ENCODE data around the gene PGM2L1. TPM values are rescaled to one million over a fixed set of nuclear protein-coding genes. Genes with fewer than 3 reads are reported as not detected.
A peak's percentile ranks its signal among the peaks of the same experiment; 100 is the strongest.

PGM2L1 gene
- total and polyA plus RNA-seq, 5 donors from 2014 or later = 5.9 to 16.8 (median 7.3) TPM

DNA sequence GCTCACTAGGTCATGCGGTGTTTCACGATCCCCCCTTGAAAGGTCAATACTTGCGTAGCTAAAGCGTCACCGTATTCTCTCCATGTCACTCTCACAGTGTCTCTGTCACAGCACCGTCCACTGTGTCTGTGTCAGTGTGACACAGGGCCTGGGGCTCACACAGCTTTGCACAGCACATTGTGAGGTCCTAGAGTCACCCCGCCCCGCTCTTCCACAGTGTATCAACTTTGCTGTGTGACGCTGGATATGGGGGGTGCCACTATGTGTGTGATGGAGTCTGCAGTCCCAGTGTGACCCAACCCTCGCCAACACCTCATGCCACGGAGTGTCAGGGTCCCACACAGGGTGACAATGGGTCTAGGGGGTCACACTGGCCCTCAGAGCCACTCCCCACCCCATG, 87.4 kb downstream of the PGM2L1 start:
- Histone ChIP-seq H3K27me3 (ENCODE audit: control insufficient read depth, insufficient read depth, low read length) (peaks cover 50% of the 10 kb centered on the region), H3K4me3 (ENCODE audit: low read depth, low read length) (no peak overlapping the region), H3K9me3 (ENCODE audit: control insufficient read depth in 2 of 2, low read length in 2 of 2) (peaks cover 0 to 3% of the 10 kb centered on the region in 2 experiments), H3K27ac (ENCODE audit: insufficient read depth, low read length, poor library complexity, severe bottlenecking) (no peak overlapping the region), H3K4me1 (ENCODE audit: control insufficient read depth, insufficient read depth, low read length, poor library complexity, severe bottlenecking) (peaks cover 10% of the 10 kb centered on the region), H3K36me3 (ENCODE audit: control insufficient read depth, insufficient read depth, low read length) (no peaks in the 10 kb centered on the region)
- Mint-ChIP-seq H3K4me1 (peaks cover 0 to 12% (median 2%) of the 10 kb centered on the region in 4 donors), H3K27me3 (peaks cover 45% of the 10 kb centered on the region), H3K4me3 (peak overlapping the region in 2 of 4 donors; percentile 16 to 51), H3K9me3 (peaks cover 0 to 6% (median 0%) of the 10 kb centered on the region in 7 donors), H3K36me3 (no peaks in the 10 kb centered on the region), H3K27ac (no peak overlapping the region)
- ATAC-seq (ENCODE audit: low read depth in 2 of 2) = no peak
- no peak for DNase-seq

GRCh38 chr11:74307434-74307833, 90.8 kb downstream of the PGM2L1 start:
- Histone ChIP-seq H3K27me3 (ENCODE audit: control insufficient read depth, insufficient read depth, low read length) (peaks cover 46% of the 10 kb centered on the region), H3K4me1 (ENCODE audit: control insufficient read depth, insufficient read depth, low read length, poor library complexity, severe bottlenecking) (peaks cover 10% of the 10 kb centered on the region), H3K27ac (ENCODE audit: insufficient read depth, low read length, poor library complexity, severe bottlenecking) (no peak overlapping the region), H3K9me3 (ENCODE audit: control insufficient read depth in 2 of 2, low read length in 2 of 2) (no peaks in the 10 kb centered on the region), H3K36me3 (ENCODE audit: control insufficient read depth, insufficient read depth, low read length) (no peaks in the 10 kb centered on the region), H3K4me3 (ENCODE audit: low read depth, low read length) (no peak overlapping the region)
- DNase-seq = no peak
- no peaks in the 10 kb centered on the region for H3K36me3 Mint-ChIP-seq
- H3K27me3 Mint-ChIP-seq = peaks cover 49% of the 10 kb centered on the region
- H3K27ac Mint-ChIP-seq = no peak overlapping the region
- H3K4me1 Mint-ChIP-seq = peaks cover 0 to 12% (median 2%) of the 10 kb centered on the region in 4 donors
- no peak for ATAC-seq (ENCODE audit: low read depth in 2 of 2)
- H3K4me3 Mint-ChIP-seq = no peak overlapping the region
- peaks cover 0 to 6% (median 0%) of the 10 kb centered on the region in 7 donors for H3K9me3 Mint-ChIP-seq

DNA sequence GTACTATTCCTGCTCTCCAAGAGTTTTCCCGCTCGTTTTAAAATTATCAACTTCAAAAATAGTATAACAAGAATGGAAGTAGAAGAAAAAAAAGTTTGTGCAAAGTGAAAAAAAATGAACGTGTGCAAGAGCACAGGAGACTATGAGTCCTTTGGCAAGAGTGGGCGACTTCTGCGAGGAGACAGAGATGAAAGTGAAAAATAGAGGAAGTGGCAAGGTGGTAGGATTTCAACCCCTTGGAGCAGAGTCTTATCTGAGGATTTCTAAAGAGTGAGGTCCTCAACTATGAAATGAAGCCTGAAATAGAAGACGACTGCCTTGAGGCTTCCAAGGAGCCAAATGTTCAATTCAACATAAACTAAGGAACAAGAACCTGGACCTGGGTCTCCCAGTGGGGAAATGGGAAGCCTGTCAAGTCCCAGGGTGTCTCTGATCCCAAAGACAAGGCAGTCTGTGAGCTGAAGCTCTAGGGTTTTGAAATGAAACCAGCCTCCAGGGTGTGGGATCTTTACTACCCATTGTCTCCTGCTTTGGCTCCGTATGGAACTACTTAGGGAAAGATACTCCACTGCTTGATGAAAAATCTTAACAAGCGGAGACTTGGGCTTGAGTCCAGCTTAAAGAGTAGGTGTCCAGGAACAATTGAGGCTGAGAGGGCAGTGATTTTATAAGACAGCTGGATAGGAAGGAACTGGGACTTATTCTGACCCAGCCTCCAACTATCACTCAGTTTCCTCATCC, 91.6 kb downstream of the PGM2L1 start:
- no peak overlapping the region for H3K4me3 Mint-ChIP-seq
- Histone ChIP-seq H3K4me3 (ENCODE audit: low read depth, low read length) (no peak overlapping the region), H3K27ac (ENCODE audit: insufficient read depth, low read length, poor library complexity, severe bottlenecking) (no peak overlapping the region), H3K4me1 (ENCODE audit: control insufficient read depth, insufficient read depth, low read length, poor library complexity, severe bottlenecking) (peaks cover 10% of the 10 kb centered on the region), H3K9me3 (ENCODE audit: control insufficient read depth in 2 of 2, low read length in 2 of 2) (no peaks in the 10 kb centered on the region), H3K27me3 (ENCODE audit: control insufficient read depth, insufficient read depth, low read length) (peaks cover 40% of the 10 kb centered on the region), H3K36me3 (ENCODE audit: control insufficient read depth, insufficient read depth, low read length) (no peaks in the 10 kb centered on the region)
- peaks cover 0 to 8% (median under 1%) of the 10 kb centered on the region in 4 donors for H3K4me1 Mint-ChIP-seq
- peaks cover 44% of the 10 kb centered on the region for H3K27me3 Mint-ChIP-seq
- no peak overlapping the region for H3K27ac Mint-ChIP-seq
- H3K9me3 Mint-ChIP-seq = peaks cover 0 to 4% (median 0%) of the 10 kb centered on the region in 7 donors
- ATAC-seq (ENCODE audit: low read depth in 2 of 2) (no peak), DNase-seq (no peak)
- H3K36me3 Mint-ChIP-seq = no peaks in the 10 kb centered on the region

- Mint-ChIP-seq H3K4me1 (peaks cover 0 to 8% (median 5%) of the 10 kb centered on the region in 4 donors), H3K36me3 (no peaks in the 10 kb centered on the region), H3K27ac (no peak overlapping the region), H3K27me3 (peaks cover 12% of the 10 kb centered on the region), H3K9me3 (peaks cover 0 to 2% (median 0%) of the 10 kb centered on the region in 7 donors), H3K4me3 (no peak overlapping the region)
- no peak for DNase-seq
- no peak for ATAC-seq (ENCODE audit: low read depth in 2 of 2)
- Histone ChIP-seq H3K27me3 (ENCODE audit: control insufficient read depth, insufficient read depth, low read length) (peaks cover 3% of the 10 kb centered on the region), H3K4me1 (ENCODE audit: control insufficient read depth, insufficient read depth, low read length, poor library complexity, severe bottlenecking) (no peaks in the 10 kb centered on the region), H3K9me3 (ENCODE audit: control insufficient read depth in 2 of 2, low read length in 2 of 2) (no peaks in the 10 kb centered on the region), H3K4me3 (ENCODE audit: low read depth, low read length) (no peak overlapping the region), H3K36me3 (ENCODE audit: control insufficient read depth, insufficient read depth, low read length) (no peaks in the 10 kb centered on the region), H3K27ac (ENCODE audit: insufficient read depth, low read length, poor library complexity, severe bottlenecking) (no peak overlapping the region)
Observed at GRCh38 chr11:74299015-74299414, 99.2 kb downstream of the PGM2L1 start.

GRCh38 chr11:74297484-74297883, 100.7 kb downstream of the PGM2L1 start:
- Mint-ChIP-seq H3K4me3 (no peak overlapping the region), H3K36me3 (no peaks in the 10 kb centered on the region), H3K9me3 (peaks cover 0 to 4% (median 0%) of the 10 kb centered on the region in 7 donors), H3K27ac (no peak overlapping the region), H3K4me1 (peaks cover 0 to 8% (median 5%) of the 10 kb centered on the region in 4 donors), H3K27me3 (peaks cover 15% of the 10 kb centered on the region)
- no peaks in the 10 kb centered on the region for H3K36me3 ChIP-seq (ENCODE audit: control insufficient read depth, insufficient read depth, low read length)
- no peak overlapping the region for H3K27ac ChIP-seq (ENCODE audit: insufficient read depth, low read length, poor library complexity, severe bottlenecking)
- no peak overlapping the region for H3K4me3 ChIP-seq (ENCODE audit: low read depth, low read length)
- peaks cover 3% of the 10 kb centered on the region for H3K27me3 ChIP-seq (ENCODE audit: control insufficient read depth, insufficient read depth, low read length)
- DNase-seq = no peak
- no peaks in the 10 kb centered on the region for H3K9me3 ChIP-seq (ENCODE audit: control insufficient read depth in 2 of 2, low read length in 2 of 2)
- H3K4me1 ChIP-seq (ENCODE audit: control insufficient read depth, insufficient read depth, low read length, poor library complexity, severe bottlenecking) = no peaks in the 10 kb centered on the region
- no peak for ATAC-seq (ENCODE audit: low read depth in 2 of 2)

DNA sequence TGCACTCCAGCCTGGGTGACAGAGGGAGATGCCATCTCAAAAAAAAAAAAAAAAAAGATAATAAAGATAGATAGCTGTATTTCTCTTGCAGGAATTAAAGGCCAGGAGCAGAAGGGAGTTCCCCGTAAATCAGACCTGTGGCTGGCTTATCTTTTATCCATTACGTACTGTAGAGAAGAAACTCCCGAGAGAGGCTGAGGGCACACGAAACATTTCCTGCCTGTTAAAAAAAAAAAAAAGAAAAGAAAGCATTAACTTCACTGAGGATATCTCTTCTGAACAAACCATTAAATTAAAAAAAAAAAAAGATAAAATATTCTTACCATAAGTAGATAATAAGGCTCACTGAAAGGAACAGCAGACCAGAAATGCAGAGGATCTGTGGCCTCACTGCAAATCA, 109.3 kb downstream of the PGM2L1 start:
- peaks cover 3% of the 10 kb centered on the region for H3K27me3 ChIP-seq (ENCODE audit: control insufficient read depth, insufficient read depth, low read length)
- no peaks in the 10 kb centered on the region for H3K9me3 ChIP-seq (ENCODE audit: control insufficient read depth in 2 of 2, low read length in 2 of 2)
- H3K27ac Mint-ChIP-seq = no peak overlapping the region
- H3K27ac ChIP-seq (ENCODE audit: insufficient read depth, low read length, poor library complexity, severe bottlenecking) = no peak overlapping the region
- no peak overlapping the region for H3K4me3 Mint-ChIP-seq
- H3K4me3 ChIP-seq (ENCODE audit: low read depth, low read length) = no peak overlapping the region
- no peaks in the 10 kb centered on the region for H3K4me1 Mint-ChIP-seq
- no peak for ATAC-seq (ENCODE audit: low read depth in 2 of 2)
- no peaks in the 10 kb centered on the region for H3K4me1 ChIP-seq (ENCODE audit: control insufficient read depth, insufficient read depth, low read length, poor library complexity, severe bottlenecking)
- no peaks in the 10 kb centered on the region for H3K36me3 ChIP-seq (ENCODE audit: control insufficient read depth, insufficient read depth, low read length)
- peaks cover 0 to 2% (median 0%) of the 10 kb centered on the region in 7 donors for H3K9me3 Mint-ChIP-seq
- no peaks in the 10 kb centered on the region for H3K36me3 Mint-ChIP-seq
- DNase-seq = no peak
- peaks cover 20% of the 10 kb centered on the region for H3K27me3 Mint-ChIP-seq

DNA sequence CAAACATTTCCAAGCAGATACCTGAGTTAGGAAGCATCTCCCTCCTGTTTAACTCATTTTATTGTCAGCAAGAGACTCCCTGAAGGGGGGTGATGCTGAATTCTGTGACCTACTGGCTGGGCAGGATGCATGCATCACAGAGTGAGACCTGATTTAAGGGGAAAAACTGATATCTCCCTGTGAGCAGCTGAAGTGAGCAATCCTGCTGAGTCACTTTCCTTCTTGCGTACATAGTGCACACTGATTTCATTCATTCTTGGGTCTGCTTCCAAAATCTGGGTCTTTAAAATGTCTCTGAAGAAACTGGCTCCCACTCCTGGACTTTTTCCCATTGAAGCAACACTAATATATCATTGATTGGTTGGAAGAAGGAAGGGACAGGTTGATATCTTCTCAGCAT, 110.1 kb downstream of the PGM2L1 start:
- no peak for DNase-seq
- Mint-ChIP-seq H3K4me3 (no peak overlapping the region), H3K27me3 (peaks cover 20% of the 10 kb centered on the region), H3K4me1 (no peaks in the 10 kb centered on the region), H3K27ac (no peak overlapping the region), H3K9me3 (peaks cover 0 to 2% (median 0%) of the 10 kb centered on the region in 7 donors), H3K36me3 (no peaks in the 10 kb centered on the region)
- no peaks in the 10 kb centered on the region for H3K9me3 ChIP-seq (ENCODE audit: control insufficient read depth in 2 of 2, low read length in 2 of 2)
- ATAC-seq (ENCODE audit: low read depth in 2 of 2) = no peak
- peaks cover 3% of the 10 kb centered on the region for H3K27me3 ChIP-seq (ENCODE audit: control insufficient read depth, insufficient read depth, low read length)
- H3K4me1 ChIP-seq (ENCODE audit: control insufficient read depth, insufficient read depth, low read length, poor library complexity, severe bottlenecking) = no peaks in the 10 kb centered on the region
- H3K27ac ChIP-seq (ENCODE audit: insufficient read depth, low read length, poor library complexity, severe bottlenecking) = no peak overlapping the region
- no peaks in the 10 kb centered on the region for H3K36me3 ChIP-seq (ENCODE audit: control insufficient read depth, insufficient read depth, low read length)
- no peak overlapping the region for H3K4me3 ChIP-seq (ENCODE audit: low read depth, low read length)

DNA sequence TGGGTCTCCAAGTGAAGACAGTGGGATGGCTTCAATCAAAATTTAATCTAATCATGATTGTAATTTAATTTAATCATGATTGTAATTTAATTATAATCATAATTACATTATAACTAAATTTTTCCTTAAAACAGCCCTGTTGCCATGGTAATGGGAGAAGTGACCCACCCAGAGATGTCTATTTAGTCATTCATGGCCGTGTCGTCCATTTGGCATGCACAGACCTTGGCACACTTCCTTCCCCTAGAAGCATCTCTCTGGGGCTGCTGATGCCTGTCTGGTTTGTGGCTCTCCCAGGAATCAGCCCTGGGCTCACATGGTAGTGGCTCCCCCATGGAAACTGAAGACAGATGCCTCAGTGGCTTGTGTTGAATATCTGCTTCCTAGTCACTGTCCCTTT, 113.8 kb downstream of the PGM2L1 start:
- H3K27ac Mint-ChIP-seq = no peak overlapping the region
- no peaks in the 10 kb centered on the region for H3K36me3 ChIP-seq (ENCODE audit: control insufficient read depth, insufficient read depth, low read length)

More for the DNA sequence above, 113.8 kb downstream of the PGM2L1 start:
- no peak overlapping the region for H3K4me3 ChIP-seq (ENCODE audit: low read depth, low read length)
- Mint-ChIP-seq H3K9me3 (peaks cover 0 to 1% (median 0%) of the 10 kb centered on the region in 7 donors), H3K4me1 (no peaks in the 10 kb centered on the region), H3K36me3 (no peaks in the 10 kb centered on the region), H3K27me3 (peaks cover 8% of the 10 kb centered on the region), H3K4me3 (no peak overlapping the region)
- H3K4me1 ChIP-seq (ENCODE audit: control insufficient read depth, insufficient read depth, low read length, poor library complexity, severe bottlenecking) = no peaks in the 10 kb centered on the region
- ATAC-seq (ENCODE audit: low read depth in 2 of 2) (no peak), DNase-seq (no peak)
- H3K27me3 ChIP-seq (ENCODE audit: control insufficient read depth, insufficient read depth, low read length) = peaks cover 3% of the 10 kb centered on the region
- no peak overlapping the region for H3K27ac ChIP-seq (ENCODE audit: insufficient read depth, low read length, poor library complexity, severe bottlenecking)
- H3K9me3 ChIP-seq (ENCODE audit: control insufficient read depth in 2 of 2, low read length in 2 of 2) = no peaks in the 10 kb centered on the region
